ENCODE measurements around the gene GIMAP2.

Gene GIMAP2

GRCh38 chr7:150736864-150737263 is 51.4 kb downstream of the GIMAP2 start:
- FAIRE-seq (peak; percentile 51), DNase-seq (ENCODE audit: insufficient read length) (no peak)
- TF ChIP-seq TAF1 (IDR thresholded peaks at IDR 0.05; ENCODE audit: borderline replicate concordance, low read depth, low read length) = no peak
- no peak; the same call in 1 of the 2 replicates for TF ChIP-seq POLR2AphosphoS5 (IDR thresholded peaks at IDR 0.05; ENCODE audit: low read depth, low read length)
- no peak for TF ChIP-seq POLR2A (IDR thresholded peaks at IDR 0.05; ENCODE audit: low read depth, low read length)

- DNase-seq (ENCODE audit: insufficient read length) = no peak
- peak; percentile 93 for FAIRE-seq
- TF ChIP-seq POLR2A (IDR thresholded peaks at IDR 0.05; ENCODE audit: low read depth, low read length) (peak; percentile 70; the same call in 1 of the 2 replicates), POLR2AphosphoS5 (IDR thresholded peaks at IDR 0.05; ENCODE audit: low read depth, low read length) (peak; percentile 48), TAF1 (IDR thresholded peaks at IDR 0.05; ENCODE audit: borderline replicate concordance, low read depth, low read length) (no peak)
Measured at GRCh38 chr7:150737265-150738055, 52.0 kb downstream of the GIMAP2 start, which contains the start of gene GIMAP5. GIMAP5 (plus strand) TSS chr7:150737418; CDS start chr7:150740885, 3,467 bp downstream.

GRCh38 chr7:150738092-150738491 is 52.6 kb downstream of the GIMAP2 start:
- DNase-seq (ENCODE audit: insufficient read length) (no peak), FAIRE-seq (no peak)
- TF ChIP-seq POLR2A (IDR thresholded peaks at IDR 0.05; ENCODE audit: low read depth, low read length) = no peak
- no peak for TF ChIP-seq TAF1 (IDR thresholded peaks at IDR 0.05; ENCODE audit: borderline replicate concordance, low read depth, low read length)
- no peak for TF ChIP-seq POLR2AphosphoS5 (IDR thresholded peaks at IDR 0.05; ENCODE audit: low read depth, low read length)

GRCh38 chr7:150738591-150739001 is 53.1 kb downstream of the GIMAP2 start:
- DNase-seq (ENCODE audit: insufficient read length) (no peak), FAIRE-seq (no peak)
- TF ChIP-seq TAF1 (IDR thresholded peaks at IDR 0.05; ENCODE audit: borderline replicate concordance, low read depth, low read length) = no peak
- no peak for TF ChIP-seq POLR2AphosphoS5 (IDR thresholded peaks at IDR 0.05; ENCODE audit: low read depth, low read length)
- TF ChIP-seq POLR2A (IDR thresholded peaks at IDR 0.05; ENCODE audit: low read depth, low read length) = no peak

- TF ChIP-seq TAF1 (IDR thresholded peaks at IDR 0.05; ENCODE audit: borderline replicate concordance, low read depth, low read length) (no peak), POLR2AphosphoS5 (IDR thresholded peaks at IDR 0.05; ENCODE audit: low read depth, low read length) (no peak), POLR2A (IDR thresholded peaks at IDR 0.05; ENCODE audit: low read depth, low read length) (no peak)
- FAIRE-seq (no peak), DNase-seq (ENCODE audit: insufficient read length) (no peak)
Measured at GRCh38 chr7:150739033-150739432, 53.5 kb downstream of the GIMAP2 start.

- TF ChIP-seq TAF1 (IDR thresholded peaks at IDR 0.05; ENCODE audit: borderline replicate concordance, low read depth, low read length) = no peak
- TF ChIP-seq POLR2AphosphoS5 (IDR thresholded peaks at IDR 0.05; ENCODE audit: low read depth, low read length) = no peak
- TF ChIP-seq POLR2A (IDR thresholded peaks at IDR 0.05; ENCODE audit: low read depth, low read length) = no peak
- no peak for FAIRE-seq
- no peak for DNase-seq (ENCODE audit: insufficient read length)
Measured at GRCh38 chr7:150740053-150740452, 54.5 kb downstream of the GIMAP2 start.

- TF ChIP-seq TAF1 (IDR thresholded peaks at IDR 0.05; ENCODE audit: borderline replicate concordance, low read depth, low read length) = no peak
- no peak for TF ChIP-seq POLR2AphosphoS5 (IDR thresholded peaks at IDR 0.05; ENCODE audit: low read depth, low read length)
- no peak; the same call in 1 of the 2 replicates for TF ChIP-seq POLR2A (IDR thresholded peaks at IDR 0.05; ENCODE audit: low read depth, low read length)
- DNase-seq (ENCODE audit: insufficient read length) (no peak), FAIRE-seq (peak; percentile 17)
Measured at GRCh38 chr7:150742286-150742968, 56.9 kb downstream of the GIMAP2 start.
